Glomerular visceral epithelial cell (primary cell): ENCODE measurements around the gene TMEM54.

Source experiments
- DNase-seq: peaks from one replicate; pipeline ENCODE4 v3.0.0-alpha.2; 2016; ENCODE audit errors: extremely low spot score

TMEM54 gene

GRCh38 chr1:32864375-32865019, 36.7 kb downstream of the TMEM54 start:
- DNase-seq, result no peak

- no peak for DNase-seq
These were observed 37.3 kb downstream of the TMEM54 start for GRCh38 chr1:32863881-32864245.

- DNase-seq, result no peak
These were observed 37.8 kb downstream of the TMEM54 start for GRCh38 chr1:32863218-32863880.

- peak; percentile 24 for DNase-seq
These were observed 39.1 kb downstream of the TMEM54 start for GRCh38 chr1:32861904-32862695.

- DNase-seq, result no peak
These were observed 40.6 kb downstream of the TMEM54 start for GRCh38 chr1:32860566-32860965.

- no peak for DNase-seq
These were observed 41.3 kb downstream of the TMEM54 start for GRCh38 chr1:32859915-32860314.

- DNase-seq, result no peak
These were observed 42.4 kb downstream of the TMEM54 start for GRCh38 chr1:32858791-32859190.

GRCh38 chr1:32858136-32858535, 43.1 kb downstream of the TMEM54 start:
- DNase-seq, result no peak

GRCh38 chr1:32855861-32856617, 45.1 kb downstream of the TMEM54 start:
- no peak for DNase-seq

- no peak for DNase-seq
These were observed 52.7 kb downstream of the TMEM54 start for GRCh38 chr1:32848354-32849063.
